HG02981 (cell line): Measurements from ENCODE around the gene ABHD14A.

Experiments used
- ATAC-seq: cut with Tn5 transposase; IDR thresholded peaks from one replicate; pipeline ENCODE4 v1.9.1; 2021; ENCODE audit warnings: mild to moderate bottlenecking, moderate library complexity; ENCODE audit not compliant: unreplicated experiment

The ABHD14A gene

GRCh38 chr3:51955893-51956770, 18.7 kb upstream of the ABHD14A start:
- ATAC-seq: no peak

GRCh38 chr3:51957520-51958205, 17.2 kb upstream of the ABHD14A start:
- no peak for ATAC-seq

- no peak for ATAC-seq
Measured at GRCh38 chr3:51958603-51959521, 16.0 kb upstream of the ABHD14A start.

- ATAC-seq: no peak
Measured at GRCh38 chr3:51959651-51960050, 15.2 kb upstream of the ABHD14A start.

GRCh38 chr3:51960386-51960785, 14.5 kb upstream of the ABHD14A start:
- no peak for ATAC-seq

- ATAC-seq: no peak
Measured at GRCh38 chr3:51961011-51961410, 13.9 kb upstream of the ABHD14A start.

GRCh38 chr3:51961602-51962569, 13.0 kb upstream of the ABHD14A start:
- no peak for ATAC-seq

- ATAC-seq: no peak
Measured at GRCh38 chr3:51962854-51963530, 11.9 kb upstream of the ABHD14A start.

- ATAC-seq: no peak
Measured at GRCh38 chr3:51963951-51964451, 10.9 kb upstream of the ABHD14A start.

- no peak for ATAC-seq
Measured at GRCh38 chr3:51964521-51964920, 10.3 kb upstream of the ABHD14A start.

- no peak for ATAC-seq
Measured at GRCh38 chr3:51966016-51966415, 8.8 kb upstream of the ABHD14A start.

- ATAC-seq: no peak
Measured at GRCh38 chr3:51966486-51966885, 8.4 kb upstream of the ABHD14A start.

- ATAC-seq: peak; percentile 25
Measured at GRCh38 chr3:51966922-51967383, 7.9 kb upstream of the ABHD14A start.

- peak; percentile 49 for ATAC-seq
Measured at GRCh38 chr3:51967384-51968169, 7.3 kb upstream of the ABHD14A start, which contains the start of gene PCBP4. Gene PCBP4, minus strand, starts transcription at chr3:51967454. Its CDS starts 6,214 bp downstream, at chr3:51961240.

GRCh38 chr3:51968170-51968775, 6.6 kb upstream of the ABHD14A start:
- ATAC-seq: no peak

GRCh38 chr3:51968883-51969678, 5.8 kb upstream of the ABHD14A start:
- no peak for ATAC-seq

- ATAC-seq: no peak
Measured at GRCh38 chr3:51969841-51970240, 5.0 kb upstream of the ABHD14A start.
